ENCODE data around the gene IWS1. TPM values are rescaled to one million over a fixed set of nuclear protein-coding genes. Genes with fewer than 3 reads are reported as not detected.
A peak's percentile ranks its signal among the peaks of the same experiment; 100 is the strongest.

IWS1 gene
- total RNA-seq, 1 experiment from 2014 or later = 46.6 TPM

DNA sequence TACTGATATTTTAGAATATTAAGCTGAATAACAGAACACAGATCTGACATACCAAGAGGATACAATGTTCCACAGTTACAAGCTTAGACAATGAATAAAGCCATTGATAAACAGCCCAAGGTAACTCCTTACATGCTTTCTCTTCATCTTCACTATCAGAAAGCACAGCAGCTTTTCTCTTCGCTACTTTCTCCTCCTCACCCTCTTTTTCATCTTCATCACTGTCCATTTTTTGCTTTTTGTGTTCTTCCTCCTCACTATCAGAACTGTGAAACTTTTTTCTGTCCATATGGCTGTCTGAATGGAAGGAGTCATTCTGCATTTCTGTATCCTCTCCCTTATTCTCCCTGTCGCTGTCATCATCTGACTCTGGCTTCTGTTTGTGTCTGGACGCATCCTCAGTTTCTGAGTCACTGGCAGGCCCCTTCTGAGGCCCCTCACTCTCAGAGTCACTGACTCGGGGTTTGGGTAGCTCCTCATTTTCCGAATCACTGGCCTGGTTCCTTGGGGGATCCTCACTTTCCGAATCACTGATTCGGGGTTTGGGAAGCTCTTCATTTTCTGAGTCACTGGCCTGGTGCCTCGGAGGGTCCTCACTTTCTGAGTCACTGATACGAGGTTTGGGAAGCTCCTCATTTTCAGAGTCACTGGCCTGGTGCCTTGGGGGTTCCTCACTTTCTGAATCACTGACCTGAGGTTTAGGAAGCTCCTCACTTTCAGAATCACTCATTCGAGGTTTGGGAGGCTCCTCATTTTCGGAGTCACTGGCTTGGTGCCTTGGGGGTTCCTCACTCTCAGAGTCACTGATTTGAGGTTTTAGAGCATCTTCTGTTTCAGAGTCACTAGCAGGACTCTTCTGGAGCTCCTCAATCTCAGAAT, 21.5 kb downstream of the IWS1 start:
- Histone ChIP-seq H3K4me1 (ENCODE audit: control insufficient read depth in 1 of 2, insufficient read depth in 2 of 2, low read length in 2 of 2) (peaks cover 19 to 24% of the 10 kb centered on the region in 2 experiments), H3K79me2 (ENCODE audit: insufficient read depth, low read length) (peaks cover 70% of the 10 kb centered on the region), H2AFZ (ENCODE audit: low read depth, low read length, poor library complexity, severe bottlenecking) (no peak overlapping the region), H4K20me1 (ENCODE audit: insufficient read depth) (peaks cover 30% of the 10 kb centered on the region; the same call in 1 of the 2 replicates), H3K9me2 (ENCODE audit: insufficient read depth) (no peaks in the 10 kb centered on the region), H3K4me2 (ENCODE audit: low read length) (no peak overlapping the region), H3K36me3 (ENCODE audit: control insufficient read depth in 1 of 2, insufficient read depth in 2 of 2, low read length in 2 of 2) (peaks cover 47 to 48% of the 10 kb centered on the region in 2 experiments), H3K27ac (ENCODE audit: low read depth, low read length) (no peak overlapping the region), H3K9ac (ENCODE audit: low read length) (no peak overlapping the region), H3K4me3 (replicated peaks in 1 of 2; ENCODE audit: low read depth in 1 of 2, low read length in 2 of 2) (no peak overlapping the region), H3K27me3 (ENCODE audit: insufficient read depth, low read length) (no peaks in the 10 kb centered on the region), H3K9me3 (ENCODE audit: control insufficient read depth in 1 of 2, insufficient read depth in 1 of 2, low read depth in 1 of 2, low read length in 2 of 2) (no peaks in the 10 kb centered on the region)
- ChIA-PET RAD21 (ENCODE audit: low non-redundant PET in 1 of 2, low total read pairs in 2 of 2, uncharacterized antibody in 2 of 2, unreplicated experiment in 2 of 2) (no interaction called here), POLR2A (no interaction called here), CTCF (interaction anchor here (1.0 kb wide), 1 partner anchor 26 kb away, joined by 3 read pairs; no protein-coding TSS in a partner anchor)
- ATAC-seq = no peak
- BruUV-seq (replicated peaks) = TSS peak; percentile 34
- TF ChIP-seq EZH2phosphoT487 (IDR thresholded peaks at IDR 0.05; ENCODE audit: borderline replicate concordance) (no peak), SP1 (IDR thresholded peaks at IDR 0.05; ENCODE audit: low read depth) (no peak), POLR2A (IDR thresholded peaks at IDR 0.05; ENCODE audit: borderline replicate concordance, extremely low read depth, insufficient read depth, insufficient read length) (no peak)
- TF ChIP-seq, protein P1, sequence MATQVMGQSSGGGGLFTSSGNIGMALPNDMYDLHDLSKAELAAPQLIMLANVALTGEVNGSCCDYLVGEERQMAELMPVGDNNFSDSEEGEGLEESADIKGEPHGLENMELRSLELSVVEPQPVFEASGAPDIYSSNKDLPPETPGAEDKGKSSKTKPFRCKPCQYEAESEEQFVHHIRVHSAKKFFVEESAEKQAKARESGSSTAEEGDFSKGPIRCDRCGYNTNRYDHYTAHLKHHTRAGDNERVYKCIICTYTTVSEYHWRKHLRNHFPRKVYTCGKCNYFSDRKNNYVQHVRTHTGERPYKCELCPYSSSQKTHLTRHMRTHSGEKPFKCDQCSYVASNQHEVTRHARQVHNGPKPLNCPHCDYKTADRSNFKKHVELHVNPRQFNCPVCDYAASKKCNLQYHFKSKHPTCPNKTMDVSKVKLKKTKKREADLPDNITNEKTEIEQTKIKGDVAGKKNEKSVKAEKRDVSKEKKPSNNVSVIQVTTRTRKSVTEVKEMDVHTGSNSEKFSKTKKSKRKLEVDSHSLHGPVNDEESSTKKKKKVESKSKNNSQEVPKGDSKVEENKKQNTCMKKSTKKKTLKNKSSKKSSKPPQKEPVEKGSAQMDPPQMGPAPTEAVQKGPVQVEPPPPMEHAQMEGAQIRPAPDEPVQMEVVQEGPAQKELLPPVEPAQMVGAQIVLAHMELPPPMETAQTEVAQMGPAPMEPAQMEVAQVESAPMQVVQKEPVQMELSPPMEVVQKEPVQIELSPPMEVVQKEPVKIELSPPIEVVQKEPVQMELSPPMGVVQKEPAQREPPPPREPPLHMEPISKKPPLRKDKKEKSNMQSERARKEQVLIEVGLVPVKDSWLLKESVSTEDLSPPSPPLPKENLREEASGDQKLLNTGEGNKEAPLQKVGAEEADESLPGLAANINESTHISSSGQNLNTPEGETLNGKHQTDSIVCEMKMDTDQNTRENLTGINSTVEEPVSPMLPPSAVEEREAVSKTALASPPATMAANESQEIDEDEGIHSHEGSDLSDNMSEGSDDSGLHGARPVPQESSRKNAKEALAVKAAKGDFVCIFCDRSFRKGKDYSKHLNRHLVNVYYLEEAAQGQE (IDR thresholded peaks at IDR 0.05; ENCODE audit: low read depth) = no peak
- DNase-seq (ENCODE audit: low read depth, low spot score) = no peak
- intact Hi-C loops (cut with micrococcal nuclease) = no loop called here

All from HCT116 (cell line).